HG03039 (cell line): ENCODE measurements around the gene AGAP1.

ENCODE experiments used
- ATAC-seq: cut with Tn5 transposase; IDR thresholded peaks from one replicate; pipeline ENCODE4 v1.9.1; 2021; ENCODE audit warnings: mild to moderate bottlenecking, moderate library complexity; ENCODE audit not compliant: unreplicated experiment

Gene AGAP1

GRCh38 chr2:236102971-236103370, 609.1 kb downstream of the AGAP1 start:
- ATAC-seq = no peak

- no peak for ATAC-seq
Observed at GRCh38 chr2:236103981-236104380, 610.1 kb downstream of the AGAP1 start.

DNA sequence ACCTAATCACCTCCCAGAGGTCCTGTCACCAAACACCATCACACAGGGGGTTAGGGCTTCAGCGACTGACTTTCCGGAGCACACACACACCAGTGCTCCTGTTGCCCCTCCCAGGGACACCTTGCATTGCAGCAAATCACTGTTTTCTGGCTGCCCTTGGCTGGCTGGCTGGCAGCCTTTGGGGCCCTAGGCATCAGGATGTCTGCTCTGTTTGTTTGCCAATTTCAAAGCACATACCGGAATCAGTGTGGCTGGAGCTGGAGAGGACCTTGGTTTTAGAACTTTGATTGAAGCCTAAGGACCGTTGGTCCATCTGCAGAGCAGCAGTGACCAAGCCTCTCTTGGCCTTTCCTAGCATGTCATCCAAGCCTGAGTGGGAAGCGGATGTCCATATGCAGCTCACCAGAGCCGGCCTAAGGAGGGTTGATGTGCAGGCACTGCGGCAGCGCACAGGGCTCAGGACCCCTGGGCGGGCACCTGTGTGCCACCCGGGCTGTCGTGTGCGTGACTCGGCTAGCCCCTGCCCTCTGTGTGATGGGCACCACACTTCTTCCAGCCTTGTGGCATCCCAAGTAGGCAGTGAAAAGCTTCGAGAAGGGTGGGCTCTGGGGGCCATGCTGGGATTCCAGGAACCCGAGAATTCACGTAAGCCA, 612.2 kb downstream of the AGAP1 start:
- no peak for ATAC-seq

- no peak for ATAC-seq
Observed at GRCh38 chr2:236106761-236107160, 612.9 kb downstream of the AGAP1 start.

GRCh38 chr2:236107536-236107935, 613.7 kb downstream of the AGAP1 start:
- ATAC-seq = no peak

DNA sequence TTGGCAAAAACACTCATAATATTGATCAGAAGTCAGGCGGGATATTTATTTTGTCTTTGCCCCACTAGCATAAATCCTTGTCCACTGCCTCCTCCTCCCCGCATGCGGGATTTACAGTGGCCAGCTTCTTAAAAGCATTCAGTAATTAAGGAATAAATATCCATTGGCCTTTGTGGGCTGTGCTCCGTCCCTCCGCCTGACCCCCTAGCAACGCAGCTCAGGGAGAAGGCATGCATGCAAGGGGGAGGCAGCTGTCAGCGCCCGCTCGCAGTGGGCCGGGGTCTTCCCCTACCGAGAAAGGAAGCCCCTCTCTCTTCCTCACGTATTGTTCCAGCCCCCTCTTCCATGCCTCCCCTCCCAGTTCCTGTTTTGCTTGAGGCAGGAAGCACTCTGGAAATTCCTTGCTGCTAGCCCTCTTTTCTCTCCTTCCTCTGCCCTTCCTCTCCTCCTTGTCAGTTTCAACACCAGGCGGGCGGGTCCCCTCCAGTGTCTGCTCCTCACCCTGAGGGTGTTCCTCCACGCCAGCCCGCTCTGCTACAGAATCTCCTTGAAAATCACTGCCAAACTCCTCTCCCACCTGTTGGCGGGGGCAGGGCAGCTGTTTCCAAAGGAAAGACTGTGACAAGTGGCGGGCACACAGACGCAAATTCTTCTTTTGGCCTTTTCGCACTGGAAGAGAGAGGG, 614.2 kb downstream of the AGAP1 start:
- ATAC-seq = no peak

DNA sequence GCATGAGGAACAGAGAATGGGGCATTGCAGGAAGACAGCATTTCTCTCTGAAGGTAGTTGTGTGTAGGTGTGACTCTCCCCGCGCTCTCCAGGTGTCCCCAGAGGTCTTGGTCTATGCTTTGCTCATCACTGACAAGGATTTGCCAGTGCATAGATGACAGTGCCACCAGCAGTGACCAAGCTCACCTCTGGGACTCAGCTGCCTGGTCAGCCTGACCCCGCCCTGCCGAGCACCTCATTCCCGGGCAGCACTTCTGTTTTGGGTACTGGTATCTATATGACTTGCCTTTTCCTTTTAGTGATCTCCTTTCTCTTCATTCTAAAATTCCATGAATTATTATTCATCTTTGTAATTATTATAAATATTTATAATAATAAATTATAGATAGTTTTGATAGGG, 615.2 kb downstream of the AGAP1 start:
- no peak for ATAC-seq

DNA sequence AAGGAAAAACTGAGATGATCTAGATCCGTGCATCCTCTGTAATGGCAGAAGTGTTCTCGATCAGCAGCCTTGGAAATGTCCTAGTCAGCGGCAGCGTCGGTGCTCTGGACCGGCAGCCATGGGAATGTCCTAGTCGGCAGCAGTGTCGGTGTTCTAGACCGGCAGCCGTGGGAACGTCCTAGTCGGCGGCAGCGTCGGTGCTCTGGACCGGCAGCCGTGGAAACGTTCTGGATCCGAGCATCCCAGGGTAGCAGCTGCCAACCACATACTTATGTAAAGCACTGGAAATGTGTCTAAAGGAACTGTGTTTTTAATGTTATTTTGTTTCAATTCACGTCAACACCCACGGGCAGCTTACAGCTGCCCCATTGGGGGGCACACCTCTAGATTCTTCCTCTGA, 615.6 kb downstream of the AGAP1 start:
- no peak for ATAC-seq

- no peak for ATAC-seq
Observed at GRCh38 chr2:236112466-236112865, 618.6 kb downstream of the AGAP1 start.

GRCh38 chr2:236113425-236113824, 619.6 kb downstream of the AGAP1 start:
- ATAC-seq = no peak

GRCh38 chr2:236113948-236114347, 620.1 kb downstream of the AGAP1 start:
- ATAC-seq = no peak

DNA sequence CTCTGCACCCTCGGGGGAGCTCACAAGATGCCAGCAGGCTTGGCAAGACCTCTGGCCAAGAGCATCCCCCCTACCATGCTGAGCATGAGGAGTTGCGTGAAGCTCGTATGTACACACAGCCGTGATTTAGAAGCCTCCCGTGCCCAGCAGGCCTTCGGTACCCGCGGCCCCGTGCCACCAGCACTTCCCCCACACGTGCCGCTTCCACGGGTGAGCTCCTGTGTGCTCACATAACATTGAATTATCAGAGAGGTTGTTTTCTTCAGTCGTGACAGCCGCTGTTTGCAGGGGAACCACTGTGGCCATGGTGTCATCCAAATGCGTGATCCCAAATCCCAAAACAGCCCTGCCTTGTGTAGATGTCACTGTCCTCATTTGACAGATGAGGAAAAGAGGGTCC, 621.1 kb downstream of the AGAP1 start:
- no peak for ATAC-seq

GRCh38 chr2:236117401-236117800, 623.6 kb downstream of the AGAP1 start:
- no peak for ATAC-seq

GRCh38 chr2:236117861-236118269, 624.0 kb downstream of the AGAP1 start:
- no peak for ATAC-seq

GRCh38 chr2:236119003-236119402, 625.2 kb downstream of the AGAP1 start:
- no peak for ATAC-seq

- ATAC-seq = no peak
Observed at GRCh38 chr2:236119476-236119875, 625.6 kb downstream of the AGAP1 start.

DNA sequence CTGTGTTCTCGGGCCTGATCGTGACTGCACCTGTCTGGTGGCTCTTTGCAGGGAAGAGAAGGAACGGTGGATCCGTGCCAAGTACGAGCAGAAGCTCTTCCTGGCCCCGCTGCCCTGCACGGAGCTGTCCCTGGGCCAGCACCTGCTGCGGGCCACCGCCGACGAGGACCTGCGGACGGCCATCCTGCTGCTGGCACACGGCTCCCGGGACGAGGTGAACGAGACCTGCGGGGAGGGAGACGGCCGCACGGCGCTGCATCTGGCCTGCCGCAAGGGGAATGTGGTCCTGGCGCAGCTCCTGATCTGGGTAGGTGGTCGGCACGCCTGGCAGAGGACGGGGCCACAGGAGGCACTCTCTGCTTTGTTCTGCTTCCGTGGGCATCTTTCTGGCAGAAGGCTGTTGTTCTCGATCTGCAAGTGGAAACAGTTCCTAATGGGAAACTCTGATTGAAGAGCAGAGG, 626.3 kb downstream of the AGAP1 start:
- no peak for ATAC-seq

- ATAC-seq = no peak
Observed at GRCh38 chr2:236120829-236121228, 627.0 kb downstream of the AGAP1 start.

DNA sequence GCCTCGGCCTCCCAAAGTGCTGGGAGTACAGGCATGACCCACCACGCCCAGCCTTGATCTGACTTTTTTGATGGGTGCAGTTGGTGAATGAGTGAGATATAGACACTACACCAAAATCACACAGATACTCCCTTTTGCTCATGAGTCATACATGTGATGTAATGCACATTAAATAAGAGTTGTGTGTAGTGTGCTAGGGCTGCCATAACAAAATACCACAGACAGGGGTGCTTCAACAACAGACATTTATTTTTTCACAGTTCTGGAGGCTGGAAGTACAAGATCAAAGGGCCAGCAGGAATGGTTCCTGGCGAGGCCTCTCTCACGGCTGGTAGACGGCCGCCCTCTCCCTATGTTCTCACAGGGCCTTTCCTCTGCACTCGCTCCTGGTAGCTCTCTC, 627.7 kb downstream of the AGAP1 start:
- ATAC-seq = no peak

DNA sequence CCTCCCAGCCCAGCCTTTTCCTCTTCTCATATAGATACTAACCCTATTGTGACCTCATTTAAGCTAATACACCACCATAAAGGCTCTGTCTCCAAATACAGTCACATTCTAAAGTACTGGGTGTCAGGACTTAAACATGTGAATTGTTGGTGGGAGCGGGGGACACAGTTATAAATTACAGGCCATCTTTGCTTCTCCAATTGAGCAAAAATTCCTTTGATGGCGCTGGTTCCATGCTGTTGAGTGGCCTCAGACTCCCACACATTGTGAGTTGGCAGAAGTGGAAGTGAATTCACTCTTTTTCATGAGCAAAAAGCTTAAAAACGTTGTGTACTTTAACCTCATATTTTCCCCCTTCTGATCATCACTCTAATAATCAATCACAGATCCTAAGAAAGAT, 628.4 kb downstream of the AGAP1 start:
- no peak for ATAC-seq

DNA sequence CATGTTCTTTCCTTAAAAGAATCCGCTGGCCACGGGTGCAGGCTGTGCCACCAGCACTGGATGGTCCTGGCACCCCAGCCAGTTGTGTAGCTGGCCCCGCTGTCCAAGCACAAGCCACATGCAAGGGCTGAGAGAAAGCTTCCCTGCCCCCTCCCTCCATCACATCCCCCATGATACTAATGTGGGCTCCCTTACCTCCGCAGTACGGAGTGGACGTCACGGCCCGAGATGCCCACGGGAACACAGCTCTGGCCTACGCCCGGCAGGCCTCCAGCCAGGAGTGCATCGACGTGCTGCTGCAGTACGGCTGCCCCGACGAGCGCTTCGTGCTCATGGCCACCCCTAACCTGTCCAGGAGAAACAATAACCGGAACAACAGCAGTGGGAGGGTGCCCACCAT, 629.9 kb downstream of the AGAP1 start:
- no peak for ATAC-seq

- no peak for ATAC-seq
Observed at GRCh38 chr2:236124182-236124893, 630.5 kb downstream of the AGAP1 start.
